Measurements from ENCODE around the gene DGKQ. TPM values are rescaled to one million over a fixed set of nuclear protein-coding genes. Genes with fewer than 3 reads are reported as not detected.

Gene DGKQ
- total and polyA plus RNA-seq, 2 donors (not counting 3 experiments of a cell fraction or from before 2014, with no cell fraction given): 15.8 to 20.2 TPM

DNA sequence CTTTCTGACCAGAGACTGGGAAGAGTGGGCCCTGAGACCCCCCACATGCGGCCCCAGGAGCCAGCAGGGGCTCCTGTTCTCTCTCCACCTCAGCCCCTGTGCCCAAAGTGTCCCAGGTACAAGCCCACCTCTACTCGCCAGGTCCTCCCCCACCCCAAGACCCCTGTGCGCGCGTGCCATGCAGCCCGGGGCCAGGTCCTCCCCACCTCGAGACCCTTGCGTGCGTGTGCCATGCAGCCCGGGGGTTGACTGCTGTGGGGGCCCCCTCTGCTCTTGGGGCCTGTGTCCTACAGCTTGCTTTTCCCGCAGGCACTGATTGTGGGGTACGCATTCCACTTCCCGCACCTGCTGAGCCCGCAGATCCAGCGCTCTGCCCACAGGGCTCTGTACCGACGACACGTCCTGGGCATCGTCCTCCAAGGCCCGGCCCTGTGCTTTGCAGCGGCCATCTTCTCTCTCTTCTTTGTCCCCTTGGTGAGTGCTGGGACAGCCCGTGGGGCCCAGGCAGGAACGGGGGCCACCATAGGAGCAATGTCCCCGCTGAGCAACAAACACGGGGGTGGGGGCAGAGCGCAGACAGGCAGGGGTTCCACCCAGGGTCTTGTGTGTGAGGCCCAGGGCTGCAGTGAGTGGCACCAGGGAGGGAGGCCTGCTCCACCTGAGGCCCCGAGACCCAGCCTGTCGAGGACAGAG is 20.3 kb downstream of the DGKQ start:
- Histone ChIP-seq H3K9me3 (replicated peaks; ENCODE audit: control insufficient read depth, insufficient read depth, low read length) (no peaks in the 10 kb centered on the region), H3K79me2 (ENCODE audit: control insufficient read depth, insufficient read depth, low read length) (no peaks in the 10 kb centered on the region), H2AFZ (ENCODE audit: low read depth, low read length) (no peak overlapping the region), H3K9me1 (replicated peaks; ENCODE audit: control insufficient read depth, extremely low read depth, insufficient read depth, low read length) (no peaks in the 10 kb centered on the region), H3K27ac (ENCODE audit: insufficient read depth, low read depth, low read length) (no peak overlapping the region), H3K4me3 (replicated peaks in 1 of 3; ENCODE audit: insufficient read depth in 1 of 3, low read depth in 1 of 3, low read length in 3 of 3) (no peak overlapping the region), H3K36me3 (ENCODE audit: control insufficient read depth in 2 of 2, extremely low read depth in 1 of 2, insufficient read depth in 2 of 2, low read length in 2 of 2) (peaks cover 0 to 2% of the 10 kb centered on the region in 2 experiments), H3K9ac (replicated peaks; ENCODE audit: extremely low read depth, insufficient read depth, low read length) (no peak overlapping the region), H3K4me2 (ENCODE audit: insufficient read depth, low read length) (no peak overlapping the region), H4K20me1 (replicated peaks; ENCODE audit: control insufficient read depth, extremely low read depth, insufficient read depth, low read length) (no peaks in the 10 kb centered on the region), H3K27me3 (ENCODE audit: control insufficient read depth in 2 of 2, insufficient read depth in 2 of 2, low read length in 2 of 2) (no peaks in the 10 kb centered on the region), H3K4me1 (ENCODE audit: control insufficient read depth, extremely low read depth, insufficient read depth, low read length) (no peaks in the 10 kb centered on the region)
- FAIRE-seq (no peak), DNase-seq (ENCODE audit: low read depth, low spot score) (no peak)
- intact Hi-C loops (cut with micrococcal nuclease): no loop called here
- no peak for TF ChIP-seq EZH2 (IDR thresholded peaks at IDR 0.05; ENCODE audit: borderline replicate concordance, low read depth, low read length, severe bottlenecking)
- TF ChIP-seq GATA2 (IDR thresholded peaks at IDR 0.05; ENCODE audit: insufficient read depth, insufficient read length, low read depth, low read length): no peak
- TF ChIP-seq POLR2AphosphoS5 (IDR thresholded peaks at IDR 0.05; ENCODE audit: insufficient read depth, low read depth, low read length): no peak
- TF ChIP-seq, protein P1, sequence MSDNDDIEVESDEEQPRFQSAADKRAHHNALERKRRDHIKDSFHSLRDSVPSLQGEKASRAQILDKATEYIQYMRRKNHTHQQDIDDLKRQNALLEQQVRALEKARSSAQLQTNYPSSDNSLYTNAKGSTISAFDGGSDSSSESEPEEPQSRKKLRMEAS (IDR thresholded peaks at IDR 0.05; ENCODE audit: insufficient read depth, insufficient read length): no peak
- no peak for TF ChIP-seq POLR2A (IDR thresholded peaks at IDR 0.05; ENCODE audit: low read depth, low read length)
- no peak for TF ChIP-seq FOS (IDR thresholded peaks at IDR 0.05; ENCODE audit: borderline replicate concordance, insufficient read depth, low read length)
- no peak for TF ChIP-seq JUN (IDR thresholded peaks at IDR 0.05; ENCODE audit: borderline replicate concordance, insufficient read depth, insufficient read length, low read depth)
- TF ChIP-seq MYC (IDR thresholded peaks at IDR 0.05; ENCODE audit: low read depth, low read length): no peak
- TF ChIP-seq, protein P2, sequence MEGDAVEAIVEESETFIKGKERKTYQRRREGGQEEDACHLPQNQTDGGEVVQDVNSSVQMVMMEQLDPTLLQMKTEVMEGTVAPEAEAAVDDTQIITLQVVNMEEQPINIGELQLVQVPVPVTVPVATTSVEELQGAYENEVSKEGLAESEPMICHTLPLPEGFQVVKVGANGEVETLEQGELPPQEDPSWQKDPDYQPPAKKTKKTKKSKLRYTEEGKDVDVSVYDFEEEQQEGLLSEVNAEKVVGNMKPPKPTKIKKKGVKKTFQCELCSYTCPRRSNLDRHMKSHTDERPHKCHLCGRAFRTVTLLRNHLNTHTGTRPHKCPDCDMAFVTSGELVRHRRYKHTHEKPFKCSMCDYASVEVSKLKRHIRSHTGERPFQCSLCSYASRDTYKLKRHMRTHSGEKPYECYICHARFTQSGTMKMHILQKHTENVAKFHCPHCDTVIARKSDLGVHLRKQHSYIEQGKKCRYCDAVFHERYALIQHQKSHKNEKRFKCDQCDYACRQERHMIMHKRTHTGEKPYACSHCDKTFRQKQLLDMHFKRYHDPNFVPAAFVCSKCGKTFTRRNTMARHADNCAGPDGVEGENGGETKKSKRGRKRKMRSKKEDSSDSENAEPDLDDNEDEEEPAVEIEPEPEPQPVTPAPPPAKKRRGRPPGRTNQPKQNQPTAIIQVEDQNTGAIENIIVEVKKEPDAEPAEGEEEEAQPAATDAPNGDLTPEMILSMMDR (IDR thresholded peaks at IDR 0.05; ENCODE audit: extremely low read depth in 1 of 2, insufficient read depth in 1 of 2, low read depth in 1 of 2, low read length in 2 of 2): no peak
- BruUV-seq (replicated peaks): no TSS peak
- ChIA-PET CTCF (no interaction called here), POLR2A (no interaction called here)
- dilution Hi-C loops (cut with MboI; ENCODE audit: extremely low pct_ligation_motif_present, low sequenced_read_pairs): no loop called here

Measured in endothelial cell of umbilical vein (primary cell).